Keratinocyte (primary cell): ENCODE results near the gene NAP1L4. TPM values are rescaled to one million over a fixed set of nuclear protein-coding genes. Genes with fewer than 3 reads are reported as not detected.
A peak's percentile ranks its signal among the peaks of the same experiment; 100 is the strongest.

Source experiments
- DNase-seq: peaks from one replicate; pipeline ENCODE4 v3.0.0-alpha.2; 2011; ENCODE audit warnings: low read depth, missing footprints, low spot score
- FAIRE-seq: peaks from 2 replicates; lab custom pipeline; 2011; peaks lifted over from hg19 to GRCh38; lab: Jason Lieb, UNC
- H2AFZ ChIP-seq: 2 replicates; pipeline ENCODE4 v1.6.0; 2012; ENCODE audit warnings: low read length, control low read depth, inconsistent platforms; ENCODE audit not compliant: control insufficient read depth
- H3K27ac ChIP-seq: 2 replicates; pipeline ENCODE4 v1.5.1; 2011; ENCODE audit warnings: low read length; ENCODE audit not compliant: control insufficient read depth, insufficient read depth
- H3K27me3 ChIP-seq: 3 replicates; pipeline ENCODE4 v1.6.0; 2011; ENCODE audit warnings: low read length; ENCODE audit not compliant: control insufficient read depth, insufficient read depth; ENCODE audit errors: extremely low read depth
- H3K36me3 ChIP-seq, 2 experiments: 2 replicates in 1 of 2; 3 replicates in 1 of 2; pipeline ENCODE4 v1.5.1; 2011; ENCODE audit warnings: low read length in 2 of 2, mild to moderate bottlenecking in 1 of 2; ENCODE audit not compliant: control insufficient read depth in 2 of 2, insufficient read depth in 2 of 2; ENCODE audit errors: extremely low read depth in 1 of 2
- H3K4me1 ChIP-seq: 3 replicates; pipeline ENCODE4 v1.5.1; 2011; ENCODE audit warnings: low read length; ENCODE audit not compliant: control insufficient read depth, insufficient read depth; ENCODE audit errors: extremely low read depth
- H3K4me2 ChIP-seq: 3 replicates; pipeline ENCODE4 v1.6.0; 2011; ENCODE audit warnings: low read depth, low read length; ENCODE audit not compliant: control insufficient read depth, insufficient read depth; ENCODE audit errors: extremely low read depth
- H3K4me3 ChIP-seq, 3 experiments: fragments of 200-600 bp in 1 of 3; sonication (generic) in 1 of 3; 2 replicates in 2 of 3; 3 replicates in 1 of 3; pipeline ENCODE4 v1.5.1; 2011 to 2016; ENCODE audit warnings: low read length in 3 of 3, mild to moderate bottlenecking in 3 of 3, control low read depth in 2 of 3, inconsistent platforms in 1 of 3, low read depth in 1 of 3, mixed read lengths in 1 of 3, mixed run types in 1 of 3, moderate library complexity in 1 of 3; ENCODE audit not compliant: control insufficient read depth in 2 of 3, insufficient read depth in 2 of 3; ENCODE audit errors: extremely low read depth in 1 of 3
- H3K79me2 ChIP-seq: 2 replicates; pipeline ENCODE4 v1.6.0; 2012; ENCODE audit warnings: low read length; ENCODE audit not compliant: control insufficient read depth, insufficient read depth
- H3K9ac ChIP-seq: 3 replicates; pipeline ENCODE4 v1.6.0; 2011; ENCODE audit warnings: low read length; ENCODE audit not compliant: control insufficient read depth, insufficient read depth; ENCODE audit errors: extremely low read depth
- H3K9me1 ChIP-seq: 3 replicates; pipeline ENCODE4 v1.6.0; 2011; ENCODE audit warnings: low read length; ENCODE audit not compliant: control insufficient read depth, insufficient read depth; ENCODE audit errors: extremely low read depth
- H3K9me3 ChIP-seq: 2 replicates; pipeline ENCODE4 v1.5.1; 2012; ENCODE audit warnings: low read depth, low read length; ENCODE audit not compliant: control insufficient read depth
- H4K20me1 ChIP-seq: 3 replicates; pipeline ENCODE4 v1.6.0; 2011; ENCODE audit warnings: low read length; ENCODE audit not compliant: control insufficient read depth, insufficient read depth; ENCODE audit errors: extremely low read depth
- CTCF ChIP-seq, 3 experiments: IDR thresholded peaks in 1 of 3; conservative IDR thresholded peaks in 1 of 3; optimal IDR thresholded peaks in 1 of 3; 2 replicates in 2 of 3; 3 replicates in 1 of 3; pipeline versions ENCODE3 to v1.5.1; 2011; ENCODE audit warnings: low read length in 3 of 3, mild to moderate bottlenecking in 3 of 3, moderate library complexity in 2 of 3, control low read depth in 1 of 3, inconsistent platforms in 1 of 3; ENCODE audit not compliant: insufficient read depth in 2 of 3; ENCODE audit errors: extremely low read depth in 1 of 3
- EZH2 ChIP-seq: IDR thresholded peaks from one replicate; pipeline ENCODE4 v1.6.1; 2012; ENCODE audit warnings: inconsistent platforms, mild to moderate bottlenecking, low read length, moderate library complexity
- dilution Hi-C: fragments of 300-500 bp; cut with MboI; formaldehyde crosslinking; loops from one replicate; pipeline ENCODE4 v1.7.0; 2020; ENCODE audit warnings: low sequenced_read_pairs; ENCODE audit not compliant: extremely low pct_ligation_motif_present
- polyA plus RNA-seq, 5 experiments: library from polyadenylated mRNA; depleted of rRNA in 3 of 5; stranded (reverse) in 3 of 5; stranded (forward) in 1 of 5; unstranded in 1 of 5; fragments of >200 nt; gene quantifications; 1 replicate in 1 of 5; 2 replicates in 3 of 5; 3 replicates in 1 of 5; pipeline versions ENCODE4 v1.2.1 to v1.2.3, GENCODE V29; 2011 to 2012; ENCODE audit warnings: missing spikeins in 2 of 5, low read depth in 1 of 5, low replicate concordance in 1 of 5

NAP1L4 gene
- polyA plus RNA-seq, 1 donor (not counting 4 experiments of a cell fraction or from before 2014, with no cell fraction given), result 136 TPM

GRCh38 chr11:2933375-2934020 lies 58.6 kb downstream of the NAP1L4 start:
- Histone ChIP-seq H3K9me1 (no peaks in the 10 kb centered on the region), H3K79me2 (peaks cover 7% of the 10 kb centered on the region), H3K9me3 (peaks cover 3% of the 10 kb centered on the region), H3K27ac (peak overlapping the region; percentile 96), H3K9ac (peak overlapping the region; percentile 80), H3K27me3 (no peaks in the 10 kb centered on the region), H3K4me1 (peaks cover 36% of the 10 kb centered on the region), H2AFZ (peak overlapping the region; percentile 45), H3K36me3 (no peaks in the 10 kb centered on the region), H4K20me1 (no peaks in the 10 kb centered on the region), H3K4me3 (peak overlapping the region in 2 of 3 experiments; percentile 42 to 49), H3K4me2 (peak overlapping the region; percentile 75)
- DNase-seq (peak; percentile 96), FAIRE-seq (peak; percentile 79)
- dilution Hi-C loops, result no loop called here
- TF ChIP-seq CTCF (optimal IDR thresholded peaks at IDR 0.05 in 1 of 3, IDR thresholded peaks at IDR 0.05 in 1 of 3, conservative IDR thresholded peaks at IDR 0.05 in 1 of 3; ENCODE audit: extremely low read depth in 1 of 3, insufficient read depth in 2 of 3, low read length in 3 of 3), result peak in 1 of 3 experiments; percentile 7
- no peak for TF ChIP-seq EZH2

GRCh38 chr11:2932850-2933251 lies 59.3 kb downstream of the NAP1L4 start:
- Histone ChIP-seq H3K4me1 (peaks cover 38% of the 10 kb centered on the region), H3K9ac (peak overlapping the region; percentile 80), H3K9me1 (no peaks in the 10 kb centered on the region), H3K27me3 (no peaks in the 10 kb centered on the region), H3K4me3 (peak overlapping the region in 2 of 3 experiments; percentile 42 to 49), H3K9me3 (peaks cover 3% of the 10 kb centered on the region), H3K36me3 (no peaks in the 10 kb centered on the region), H3K79me2 (peaks cover 13% of the 10 kb centered on the region), H4K20me1 (peaks cover 6% of the 10 kb centered on the region), H3K27ac (peak overlapping the region; percentile 96), H2AFZ (no peak overlapping the region), H3K4me2 (peak overlapping the region; percentile 75)
- no peak for TF ChIP-seq EZH2
- TF ChIP-seq CTCF (optimal IDR thresholded peaks at IDR 0.05 in 1 of 3, IDR thresholded peaks at IDR 0.05 in 1 of 3, conservative IDR thresholded peaks at IDR 0.05 in 1 of 3; ENCODE audit: extremely low read depth in 1 of 3, insufficient read depth in 2 of 3, low read length in 3 of 3), result no peak
- no peak for DNase-seq
- no peak for FAIRE-seq
- dilution Hi-C loops, result no loop called here
